Right cardiac atrium (tissue), 5 donors: Measurements from ENCODE around the gene ITGAE. TPM values are rescaled to one million over a fixed set of nuclear protein-coding genes. Genes with fewer than 3 reads are reported as not detected.

ENCODE experiments used
- ATAC-seq, 2 donors: fragments of 200-7000 bp; cut with Tn5 transposase; one replicate each; pipeline versions ENCODE4 v1.8.0 to v1.9.1; 2020; ENCODE audit warnings: moderate library complexity in 2 of 2, mild to moderate bottlenecking in 1 of 2
- DNase-seq, 3 donors: peaks; one replicate each; pipeline ENCODE4 v3.0.0-alpha.2; 2020
- H3K27ac ChIP-seq: one replicate; pipeline ENCODE4 v1.5.1; 2013; ENCODE audit warnings: mild to moderate bottlenecking, low read length, control low read depth, moderate library complexity
- H3K27me3 ChIP-seq: one replicate; pipeline ENCODE4 v1.6.1; 2013; ENCODE audit not compliant: control insufficient read depth, insufficient read depth
- H3K4me1 ChIP-seq: one replicate; pipeline ENCODE4 v1.6.1; 2013; ENCODE audit warnings: low read length; ENCODE audit not compliant: control insufficient read depth, insufficient read depth
- H3K4me3 ChIP-seq: one replicate; pipeline ENCODE4 v1.5.1; 2013; ENCODE audit warnings: low read length, control low read depth
- H3K9me3 ChIP-seq: one replicate; pipeline ENCODE4 v1.6.1; 2013; ENCODE audit warnings: low read length; ENCODE audit not compliant: control insufficient read depth
- whole genome bisulfite sequencing: extraction: QIAGEN DNeasy Blood & Tissue Kit; methylation state at CpG from one replicate; pipeline ENCODE4 v1.1.7; 2013; 5-methylcytosine and 5-hydroxymethylcytosine counted together
- intact Hi-C, 4 donors: fragments of 100-400 bp; cut with DNase I; formaldehyde crosslinking; loops; one replicate each; pipeline versions ENCODE4 v1.11.0 to v1.14.0; 2022 to 2023
- polyA plus RNA-seq: library from polyadenylated mRNA; stranded (reverse); fragments of 200-250 nt; gene quantifications from one replicate; pipeline ENCODE4 v1.2.3, GENCODE V29; 2013
- total RNA-seq, 4 donors: library from RNA; stranded (reverse); fragmentation: NEBNext Ultra II Directional; extraction: Animal tissue kit (Norgen Biotek cat#: 25700); gene quantifications; one replicate each; pipeline ENCODE4 v1.2.1, GENCODE V29; 2021
- donor health status: healthy with polysubstance abuse.
- donor health status: DM: no; HTN: yes; CAD: no.
- donor health status: DM: no; HTN: no; CAD: no.
- donor health status: DM: no; HTN: yes; CAD: no; lungs with severe emphysema.
- donor health status: DM: yes; HTN: yes; CAD: no.

The ITGAE gene
- total and polyA plus RNA-seq, 5 donors, result 21.9 to 39.4 (median 23.8) TPM

DNA sequence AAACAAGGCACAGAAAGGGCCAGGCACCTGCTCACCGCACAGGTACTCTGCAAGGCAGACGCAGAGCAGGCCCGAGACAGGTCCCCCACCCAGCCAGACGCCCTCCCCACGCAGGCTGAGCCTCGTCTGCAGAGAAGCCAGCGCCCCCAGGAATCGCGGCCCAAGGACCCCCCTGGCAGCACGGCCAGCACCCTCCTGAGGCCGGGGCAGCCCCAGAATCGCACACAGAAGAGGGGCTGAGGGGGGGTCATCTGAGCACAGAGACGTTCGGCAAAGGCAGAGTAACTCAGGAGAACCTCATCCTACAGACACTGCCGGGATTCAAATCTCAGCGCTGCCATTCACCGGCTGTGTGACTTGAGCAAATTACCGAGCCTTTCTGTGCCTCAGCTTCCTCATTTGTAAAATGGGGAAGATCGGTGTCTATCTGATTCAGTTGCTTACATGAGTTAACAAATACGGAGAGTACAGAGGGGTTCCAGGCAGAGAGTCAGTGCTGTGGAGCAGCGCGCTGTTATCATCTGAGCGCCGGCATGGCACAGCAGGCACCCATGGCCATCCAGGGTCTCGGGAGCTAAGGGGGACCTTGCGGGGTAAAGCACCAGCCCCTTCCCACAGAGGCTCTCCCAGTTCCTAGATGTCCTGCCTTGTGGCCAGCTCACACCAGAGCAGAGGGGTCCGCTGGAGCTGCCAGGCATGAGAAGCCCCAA lies 122.0 kb downstream of the ITGAE start:
- H3K4me3 ChIP-seq, result no peak overlapping the region
- no peaks in the 10 kb centered on the region for H3K9me3 ChIP-seq
- no peaks in the 10 kb centered on the region for H3K27me3 ChIP-seq
- WGBS, result 84% methylated on average over 27 of the region's 27 CpGs
- no peaks in the 10 kb centered on the region for H3K4me1 ChIP-seq
- DNase-seq (peak in 1 of 3 donors; percentile 20), ATAC-seq (no peak)
- H3K27ac ChIP-seq, result no peak overlapping the region
- intact Hi-C loops, result no loop called here

- DNase-seq, result peak in 2 of 3 donors; percentile 25 to 37
- intact Hi-C loops, result no loop called here
- Histone ChIP-seq H3K4me3 (no peak overlapping the region), H3K4me1 (no peaks in the 10 kb centered on the region), H3K9me3 (no peaks in the 10 kb centered on the region), H3K27ac (no peak overlapping the region), H3K27me3 (no peaks in the 10 kb centered on the region)
- 48% methylated on average over 16 of the region's 16 CpGs for WGBS
- no peak for ATAC-seq
These were observed 122.7 kb downstream of the ITGAE start for GRCh38 chr17:3678095-3678820.

DNA sequence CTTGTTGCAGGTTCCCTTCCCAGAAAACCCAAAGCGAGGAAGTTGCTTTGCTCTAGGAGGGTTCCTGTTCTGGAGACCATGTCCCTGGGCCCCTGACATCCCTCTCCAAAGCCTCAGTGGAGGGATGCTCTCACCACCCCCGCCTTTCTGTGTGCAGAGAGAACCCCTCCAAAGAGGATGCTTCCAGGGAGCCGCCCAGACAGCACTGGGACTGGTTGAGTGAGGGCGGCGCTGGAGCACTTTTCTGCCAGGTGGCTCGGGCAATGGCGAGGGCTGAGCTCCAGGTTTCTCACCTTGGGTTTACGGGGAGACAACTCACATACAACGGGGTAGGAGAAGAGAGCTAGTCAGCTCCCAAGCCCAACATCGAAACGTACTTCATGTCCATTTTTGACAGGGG lies 125.1 kb downstream of the ITGAE start:
- Histone ChIP-seq H3K4me1 (no peaks in the 10 kb centered on the region), H3K4me3 (no peak overlapping the region), H3K27ac (no peak overlapping the region), H3K9me3 (no peaks in the 10 kb centered on the region), H3K27me3 (no peaks in the 10 kb centered on the region)
- intact Hi-C loops, result no loop called here
- DNase-seq (peak in 1 of 3 donors; percentile 17), ATAC-seq (no peak)
- WGBS, result 80% methylated on average over 11 of the region's 11 CpGs

DNA sequence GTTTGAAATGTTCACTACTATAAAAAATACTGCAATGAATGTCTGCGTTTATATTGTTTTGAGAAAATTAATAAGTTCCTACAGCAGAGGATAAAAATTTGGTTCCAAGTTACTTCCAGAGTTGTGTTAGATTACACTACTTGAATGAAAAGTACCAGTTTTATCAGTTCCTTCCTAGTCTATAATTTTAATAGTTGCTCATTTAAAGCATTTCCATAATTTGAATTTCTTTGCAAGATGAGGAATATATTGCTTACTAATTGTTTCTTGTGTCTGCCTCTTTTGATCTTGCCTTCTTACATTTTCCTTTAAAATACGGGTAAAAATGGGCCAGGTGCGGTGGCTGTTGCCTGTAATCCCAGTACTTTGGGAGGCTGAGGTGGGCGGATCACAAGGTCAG lies 128.4 kb downstream of the ITGAE start:
- intact Hi-C loops, result no loop called here
- Histone ChIP-seq H3K27ac (no peak overlapping the region), H3K27me3 (no peaks in the 10 kb centered on the region), H3K4me3 (no peak overlapping the region), H3K9me3 (no peaks in the 10 kb centered on the region), H3K4me1 (no peaks in the 10 kb centered on the region)
- ATAC-seq (no peak), DNase-seq (no peak)
- 95% methylated on average over 4 of the region's 4 CpGs for WGBS

GRCh38 chr17:3669548-3669947 lies 131.4 kb downstream of the ITGAE start:
- ATAC-seq, result no peak
- Histone ChIP-seq H3K4me3 (peak overlapping the region; percentile 56), H3K27ac (no peak overlapping the region), H3K27me3 (no peaks in the 10 kb centered on the region), H3K9me3 (no peaks in the 10 kb centered on the region), H3K4me1 (peaks cover 15% of the 10 kb centered on the region)
- 47% methylated on average over 12 of the region's 12 CpGs for WGBS
- intact Hi-C loops, result no loop called here
- DNase-seq, result no peak

DNA sequence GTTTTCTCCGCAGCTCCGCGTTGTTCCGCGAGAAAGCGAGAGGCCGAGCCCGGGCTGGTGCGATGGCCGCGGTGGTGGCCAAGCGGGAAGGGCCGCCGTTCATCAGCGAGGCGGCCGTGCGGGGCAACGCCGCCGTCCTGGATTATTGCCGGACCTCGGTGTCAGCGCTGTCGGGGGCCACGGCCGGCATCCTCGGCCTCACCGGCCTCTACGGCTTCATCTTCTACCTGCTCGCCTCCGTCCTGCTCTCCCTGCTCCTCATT lies 132.0 kb downstream of the ITGAE start:
- Histone ChIP-seq H3K4me3 (peak overlapping the region; percentile 56), H3K27me3 (no peaks in the 10 kb centered on the region), H3K27ac (peak overlapping the region; percentile 16), H3K4me1 (peaks cover 15% of the 10 kb centered on the region), H3K9me3 (no peaks in the 10 kb centered on the region)
- no peak for ATAC-seq
- no peak for DNase-seq
- intact Hi-C loops, result no loop called here
- under 1% methylated on average over 32 of the region's 32 CpGs for WGBS

DNA sequence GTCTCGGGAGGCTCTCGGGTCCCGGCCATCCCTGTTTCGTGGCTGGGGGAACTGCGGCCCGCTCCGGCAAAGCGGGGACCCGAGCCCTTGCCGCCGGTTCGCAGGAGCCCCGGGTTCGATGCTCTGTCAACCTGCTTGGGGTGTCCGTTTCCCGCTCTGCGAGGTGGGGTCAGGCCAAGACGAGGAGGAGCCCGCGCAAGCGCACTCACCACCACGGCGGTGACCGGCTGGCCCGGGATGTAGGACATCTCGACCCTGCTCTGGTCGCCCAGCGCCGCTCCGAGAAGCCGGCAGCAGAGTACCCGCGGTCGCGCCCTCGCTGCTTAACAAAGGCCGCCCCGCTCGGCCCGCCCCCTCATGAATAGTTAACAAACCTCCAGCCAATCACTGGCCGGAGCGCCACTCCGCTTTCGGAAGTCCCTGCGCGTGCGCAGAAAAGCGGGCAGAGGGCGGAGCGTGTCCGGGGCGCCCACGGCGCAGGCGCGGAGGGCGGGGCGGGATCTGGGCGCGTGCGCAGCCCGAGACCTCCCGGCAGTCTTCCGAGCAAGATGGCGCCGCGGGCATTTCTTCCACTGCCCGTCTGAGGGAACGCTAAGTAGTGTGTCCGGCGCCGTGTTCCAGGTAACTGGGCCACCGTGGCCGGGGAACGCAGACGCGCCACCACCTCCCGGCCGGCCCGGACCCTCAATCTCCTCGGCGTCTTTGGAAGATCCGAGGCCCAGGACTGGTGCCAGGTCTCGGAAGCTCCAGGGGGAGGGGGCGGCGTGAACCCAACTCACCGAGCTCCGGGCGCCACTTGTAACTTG lies 132.5 kb downstream of the ITGAE start, which contains the start of the genes EMC6 and TAX1BP3:
Gene EMC6 (plus strand): TSS at position 534 of the 806 bp plus-strand sequence. CDS start 335 bp downstream, outside the sequence.
Gene TAX1BP3 (minus strand): TSS at position 300 of the 806 bp plus-strand sequence. CDS start 52 bp downstream, at position 248.
- WGBS, result under 1% methylated on average over 89 of the region's 89 CpGs
- Histone ChIP-seq H3K4me3 (peak within 1 kb of the TSS; percentile 57), H3K27ac (peak within 1 kb of the TSS; percentile 99), H3K9me3 (no peaks in the 10 kb centered on the region), H3K4me1 (peaks cover 15% of the 10 kb centered on the region), H3K27me3 (no peaks in the 10 kb centered on the region)
- ATAC-seq (peak; percentile 93 to 95), DNase-seq (peak; percentile 99 to 100 (median 100))
- intact Hi-C loops, result no loop called here

GRCh38 chr17:3667366-3668278 lies 133.4 kb downstream of the ITGAE start:
- Histone ChIP-seq H3K27ac (peak overlapping the region; percentile 99), H3K4me1 (peaks cover 15% of the 10 kb centered on the region), H3K27me3 (no peaks in the 10 kb centered on the region), H3K9me3 (no peaks in the 10 kb centered on the region), H3K4me3 (peak overlapping the region; percentile 57)
- WGBS, result 2% methylated on average over 39 of the region's 39 CpGs
- peak; percentile 87 to 90 for ATAC-seq
- intact Hi-C loops, result no loop called here
- DNase-seq, result peak; percentile 96 to 97 (median 97)

GRCh38 chr17:3666516-3666915 lies 134.5 kb downstream of the ITGAE start:
- peak in 1 of 3 donors; percentile 58 for DNase-seq
- H3K27me3 ChIP-seq, result no peaks in the 10 kb centered on the region
- H3K4me3 ChIP-seq, result peak overlapping the region; percentile 13
- peaks cover 15% of the 10 kb centered on the region for H3K4me1 ChIP-seq
- WGBS, result 60% methylated on average over 6 of the region's 6 CpGs
- H3K27ac ChIP-seq, result peak overlapping the region; percentile 88
- intact Hi-C loops, result no loop called here
- no peak for ATAC-seq
- no peaks in the 10 kb centered on the region for H3K9me3 ChIP-seq

DNA sequence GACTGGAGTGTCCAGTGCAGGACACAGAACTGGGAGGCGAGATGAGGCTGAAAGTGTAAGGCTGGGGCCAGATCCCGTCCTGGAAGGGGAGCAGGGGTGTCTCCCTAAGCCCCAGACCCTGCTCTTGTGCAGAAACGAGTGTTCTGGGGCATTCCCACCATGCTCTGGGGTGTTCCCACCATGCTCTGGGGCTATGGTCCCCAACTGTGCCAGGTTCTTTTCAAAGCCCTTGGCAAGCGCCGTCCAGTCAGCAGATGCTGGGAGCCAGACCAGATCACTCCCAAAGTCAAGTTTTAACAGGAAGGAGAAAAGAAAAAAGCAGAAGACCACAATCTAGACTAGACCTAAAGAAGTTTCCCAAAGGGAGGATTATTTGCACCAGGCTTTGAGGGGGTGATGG lies 135.2 kb downstream of the ITGAE start:
- H3K9me3 ChIP-seq, result no peaks in the 10 kb centered on the region
- H3K27ac ChIP-seq, result peak overlapping the region; percentile 88
- DNase-seq, result peak in 1 of 3 donors; percentile 82
- no peak overlapping the region for H3K4me3 ChIP-seq
- intact Hi-C loops, result no loop called here
- H3K4me1 ChIP-seq, result peaks cover 15% of the 10 kb centered on the region
- no peak for ATAC-seq
- 56% methylated on average over 5 of the region's 5 CpGs for WGBS
- no peaks in the 10 kb centered on the region for H3K27me3 ChIP-seq
